GM13977 (cell line): ENCODE data around the gene KIAA0930.

Experiments
- DNase-seq: peaks from one replicate; pipeline ENCODE4 v3.0.0; 2012; ENCODE audit warnings: low spot score
- in situ Hi-C: fragments of 300-500 bp; cut with MboI; formaldehyde crosslinking; loops from one replicate; pipeline ENCODE4 v1.12.0; 2022; ENCODE audit warnings: low sequenced_read_pairs, low pct_unique_long_range_greater_than_20kb, mixed read lengths, inconsistent platforms; ENCODE audit not compliant: unreplicated experiment
- TF ChIP-seq, protein P1 (sequence below): IDR thresholded peaks from 2 replicates; pipeline ENCODE4 v1.5.1; 2012; ENCODE audit warnings: mild to moderate bottlenecking, control low read depth; ENCODE audit not compliant: insufficient read depth; ENCODE audit errors: extremely low read depth, missing control alignments

The KIAA0930 gene

DNA sequence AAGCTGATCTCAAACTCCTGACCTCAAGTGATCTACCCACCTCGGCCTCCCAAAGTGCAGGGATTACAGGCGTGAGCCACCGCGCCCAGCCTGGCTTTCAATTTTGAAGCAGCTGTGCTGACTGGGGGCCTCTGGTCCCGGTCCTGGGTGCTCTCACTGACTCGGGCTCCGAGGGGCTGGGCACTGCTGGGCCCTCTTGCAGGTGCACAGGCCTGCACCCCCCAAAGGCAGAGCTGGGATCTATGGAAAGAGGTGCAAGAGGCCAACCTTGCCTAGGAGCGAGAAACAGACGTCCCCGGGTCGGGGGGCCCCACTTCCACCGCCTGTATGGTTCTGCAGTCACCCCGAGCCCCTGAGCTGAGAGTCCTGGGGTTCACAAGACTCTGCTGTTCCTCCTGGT lies 33.2 kb downstream of the KIAA0930 start:
- DNase-seq = no peak
- TF ChIP-seq, protein P1, sequence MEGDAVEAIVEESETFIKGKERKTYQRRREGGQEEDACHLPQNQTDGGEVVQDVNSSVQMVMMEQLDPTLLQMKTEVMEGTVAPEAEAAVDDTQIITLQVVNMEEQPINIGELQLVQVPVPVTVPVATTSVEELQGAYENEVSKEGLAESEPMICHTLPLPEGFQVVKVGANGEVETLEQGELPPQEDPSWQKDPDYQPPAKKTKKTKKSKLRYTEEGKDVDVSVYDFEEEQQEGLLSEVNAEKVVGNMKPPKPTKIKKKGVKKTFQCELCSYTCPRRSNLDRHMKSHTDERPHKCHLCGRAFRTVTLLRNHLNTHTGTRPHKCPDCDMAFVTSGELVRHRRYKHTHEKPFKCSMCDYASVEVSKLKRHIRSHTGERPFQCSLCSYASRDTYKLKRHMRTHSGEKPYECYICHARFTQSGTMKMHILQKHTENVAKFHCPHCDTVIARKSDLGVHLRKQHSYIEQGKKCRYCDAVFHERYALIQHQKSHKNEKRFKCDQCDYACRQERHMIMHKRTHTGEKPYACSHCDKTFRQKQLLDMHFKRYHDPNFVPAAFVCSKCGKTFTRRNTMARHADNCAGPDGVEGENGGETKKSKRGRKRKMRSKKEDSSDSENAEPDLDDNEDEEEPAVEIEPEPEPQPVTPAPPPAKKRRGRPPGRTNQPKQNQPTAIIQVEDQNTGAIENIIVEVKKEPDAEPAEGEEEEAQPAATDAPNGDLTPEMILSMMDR = no peak
- in situ Hi-C loops = no loop called here

DNA sequence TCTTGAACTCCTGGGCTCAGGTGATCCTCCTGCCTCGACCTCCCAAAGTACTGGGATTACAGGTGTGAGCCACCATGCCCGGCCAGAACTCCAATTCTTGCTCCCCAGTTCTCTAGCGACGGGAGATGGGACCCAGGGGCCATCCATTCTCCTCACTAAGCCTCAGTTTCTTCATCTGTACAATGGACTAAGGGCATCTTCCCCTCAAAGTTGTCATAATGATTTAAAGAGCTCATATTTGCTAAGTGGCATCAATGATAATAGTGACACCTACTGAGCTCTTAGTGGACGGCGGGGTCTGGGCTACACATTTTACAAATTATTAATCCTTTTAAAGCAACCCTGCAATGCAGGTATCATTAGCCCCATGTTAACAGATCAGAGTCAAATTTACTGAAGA lies 34.5 kb downstream of the KIAA0930 start:
- in situ Hi-C loops = no loop called here
- DNase-seq = no peak
- TF ChIP-seq, protein P1 = no peak

DNA sequence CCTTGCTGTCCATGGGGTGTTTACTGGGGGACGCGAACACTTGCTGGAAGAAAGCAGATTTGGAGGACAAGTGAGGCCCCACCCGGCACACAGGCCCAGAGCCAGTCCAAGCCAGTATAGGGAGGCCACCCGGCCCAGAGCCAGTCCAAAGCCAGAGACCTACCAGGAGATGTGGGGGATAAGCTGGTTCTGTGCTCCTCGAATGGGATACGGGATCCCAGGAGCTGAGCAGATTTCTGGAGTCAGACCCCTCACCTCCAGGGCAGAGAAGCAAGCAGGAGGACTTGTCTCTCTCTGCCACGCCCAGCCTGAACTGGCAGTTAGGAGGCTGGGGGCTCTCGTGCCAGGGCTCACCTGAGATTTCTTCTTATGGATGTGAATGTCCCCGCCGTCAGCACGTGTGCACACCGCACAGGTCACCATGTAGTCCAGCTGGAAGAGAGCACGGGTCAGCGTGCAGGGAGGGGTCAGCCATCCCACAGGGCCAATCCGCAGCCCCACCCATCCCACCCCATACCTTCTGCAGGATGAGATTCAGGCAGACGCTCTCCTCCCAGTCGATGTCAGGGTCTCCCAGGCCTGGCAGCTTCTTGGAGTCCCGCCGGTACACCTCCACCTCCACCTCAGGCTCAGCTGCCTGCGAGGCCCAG lies 35.3 kb downstream of the KIAA0930 start:
- in situ Hi-C loops = no loop called here
- TF ChIP-seq, protein P1 = no peak
- no peak for DNase-seq

DNA sequence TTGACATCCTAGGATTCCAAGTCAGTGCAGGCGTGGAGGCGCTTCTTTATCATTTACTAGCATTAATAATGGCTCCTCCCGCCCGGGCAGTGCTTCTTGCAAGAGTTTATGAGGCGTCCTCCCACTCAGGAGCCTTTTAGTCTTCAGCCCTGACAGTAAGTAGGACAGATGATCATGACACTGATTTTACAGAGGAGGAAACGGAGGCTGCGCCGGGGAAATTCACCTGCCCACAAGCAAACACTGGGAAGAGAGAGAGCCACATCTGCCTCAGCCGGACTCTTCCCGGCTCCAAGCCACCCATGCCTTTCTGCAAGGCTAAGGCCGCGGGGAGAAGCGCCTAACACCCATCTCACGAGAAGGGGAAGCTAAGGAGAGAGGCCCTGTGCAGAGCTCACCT lies 35.9 kb downstream of the KIAA0930 start:
- no peak for DNase-seq
- in situ Hi-C loops = no loop called here
- TF ChIP-seq, protein P1 = no peak

DNA sequence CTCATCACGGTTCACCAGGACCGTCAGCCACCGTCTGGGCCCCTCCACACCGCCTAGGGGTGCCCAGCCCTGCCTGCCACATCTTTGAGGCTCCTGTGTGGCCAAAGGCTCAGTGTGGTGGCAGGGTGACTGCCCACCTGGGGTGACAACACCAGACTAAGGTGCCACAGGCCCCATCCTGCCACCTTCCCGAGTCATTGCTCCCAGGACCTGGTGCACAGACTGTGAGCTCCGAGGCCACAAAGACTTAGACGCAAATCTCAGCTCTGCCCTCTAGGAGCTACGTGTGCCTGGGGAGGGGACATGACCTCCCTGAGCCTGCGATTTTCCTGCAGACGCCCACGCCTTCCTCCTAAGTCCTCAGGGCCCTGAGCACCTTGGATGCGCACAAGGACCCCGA lies 36.5 kb downstream of the KIAA0930 start:
- TF ChIP-seq, protein P1 = no peak
- no peak for DNase-seq
- in situ Hi-C loops = no loop called here

DNA sequence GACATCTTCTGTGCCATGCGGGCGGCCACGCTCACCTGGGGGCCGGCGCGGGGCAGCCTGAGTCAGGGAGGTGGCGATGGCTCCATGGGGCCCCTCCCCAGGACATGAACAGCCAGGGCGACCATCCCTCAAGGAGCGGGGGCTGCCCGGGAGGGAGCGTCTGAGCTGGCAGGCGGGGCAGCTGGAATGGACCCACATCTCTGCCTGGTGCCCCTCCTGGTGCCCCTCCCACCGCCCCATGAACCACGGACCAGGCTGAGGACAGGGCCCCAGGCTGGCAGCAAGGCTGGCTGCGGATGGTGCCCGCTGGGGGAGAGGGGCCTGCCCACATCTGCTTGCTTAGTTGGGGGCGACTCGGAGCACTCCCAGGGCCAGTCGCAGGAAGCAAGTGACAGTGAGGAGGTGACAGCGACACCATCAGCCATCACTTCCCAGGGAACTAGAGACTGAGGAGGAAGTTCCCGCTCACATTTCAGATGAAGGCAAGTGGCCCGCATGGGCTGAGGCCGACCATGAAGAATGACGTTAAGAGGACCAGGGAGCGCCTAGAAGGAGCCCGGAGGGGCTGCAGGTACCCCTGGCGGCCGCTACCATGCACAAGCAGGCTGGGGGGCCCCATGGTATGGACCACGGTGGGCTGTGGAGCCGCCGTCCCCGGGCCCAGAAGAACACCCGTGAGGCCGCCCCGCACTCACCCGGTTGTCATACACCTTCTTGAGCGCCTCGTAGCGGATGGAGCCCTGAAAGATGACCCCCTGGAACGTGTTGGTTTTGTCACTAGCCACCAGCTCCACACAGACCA lies 37.3 kb downstream of the KIAA0930 start:
- in situ Hi-C loops = no loop called here
- TF ChIP-seq, protein P1 = no peak
- no peak for DNase-seq
